Mucosa of descending colon (tissue), 3 donors: ENCODE measurements around the gene PAK4. TPM values are rescaled to one million over a fixed set of nuclear protein-coding genes. Genes with fewer than 3 reads are reported as not detected.
"Not testable (repeated sequence)": the region's sequence is repeated elsewhere in the genome, so short reads cannot be mapped to it uniquely, and the experiment has no call there.

Experiments used
- ATAC-seq: fragments of 200-7000 bp; cut with Tn5 transposase; one replicate; pipeline ENCODE4 v1.9.1; 2020; ENCODE audit warnings: mild to moderate bottlenecking, moderate library complexity
- DNase-seq, 3 donors: peaks; one replicate each; pipeline ENCODE4 v3.0.0-alpha.2; 2020
- H3K36me3 ChIP-seq: fragments of 200-600 bp; one replicate; pipeline ENCODE4 v1.8.0; 2021; ENCODE audit warnings: low read depth, mild to moderate bottlenecking
- H3K4me1 ChIP-seq: fragments of 200-600 bp; one replicate; pipeline ENCODE4 v1.8.0; 2021; ENCODE audit warnings: low read depth, mild to moderate bottlenecking
- H3K4me3 ChIP-seq: fragments of 200-600 bp; one replicate; pipeline ENCODE4 v1.8.0; 2021; ENCODE audit warnings: mild to moderate bottlenecking
- H3K9me3 ChIP-seq: fragments of 200-600 bp; one replicate; pipeline ENCODE4 v1.8.0; 2021; ENCODE audit warnings: mild to moderate bottlenecking
- intact Hi-C, 2 donors: fragments of 100-400 bp; cut with DNase I in 1 of 2; cut with micrococcal nuclease in 1 of 2; formaldehyde crosslinking; loops; one replicate each; pipeline versions ENCODE4 v1.11.0 to v1.11.1; 2022; cut with DNase I, micrococcal nuclease
- total RNA-seq, 3 donors: library from RNA; stranded (reverse); fragmentation: NEBNext Ultra II Directional in 2 of 3; extraction: Animal tissue kit (Norgen Biotek cat#: 25700) in 2 of 3; gene quantifications; one replicate each; pipeline versions ENCODE4 v1.2.1 to v1.2.4, GENCODE V29; 2021 to 2023
- TF ChIP-seq, protein P1 (sequence below): fragments of 200-600 bp; IDR thresholded peaks from one replicate; pipeline ENCODE4 v1.8.0; 2022; ENCODE audit warnings: antibody characterized with exemption, mild to moderate bottlenecking
- donor health status: DM: no; HTN: no; CAD: no; lungs with moderate emphysema.
- donor health status: DM: no; HTN: no; CAD: no.
- donor health status: DM: no; HTN: yes; CAD: no.

The PAK4 gene
- total RNA-seq, 3 donors from 2014 or later, result 54.4 to 116 (median 76.5) TPM

DNA sequence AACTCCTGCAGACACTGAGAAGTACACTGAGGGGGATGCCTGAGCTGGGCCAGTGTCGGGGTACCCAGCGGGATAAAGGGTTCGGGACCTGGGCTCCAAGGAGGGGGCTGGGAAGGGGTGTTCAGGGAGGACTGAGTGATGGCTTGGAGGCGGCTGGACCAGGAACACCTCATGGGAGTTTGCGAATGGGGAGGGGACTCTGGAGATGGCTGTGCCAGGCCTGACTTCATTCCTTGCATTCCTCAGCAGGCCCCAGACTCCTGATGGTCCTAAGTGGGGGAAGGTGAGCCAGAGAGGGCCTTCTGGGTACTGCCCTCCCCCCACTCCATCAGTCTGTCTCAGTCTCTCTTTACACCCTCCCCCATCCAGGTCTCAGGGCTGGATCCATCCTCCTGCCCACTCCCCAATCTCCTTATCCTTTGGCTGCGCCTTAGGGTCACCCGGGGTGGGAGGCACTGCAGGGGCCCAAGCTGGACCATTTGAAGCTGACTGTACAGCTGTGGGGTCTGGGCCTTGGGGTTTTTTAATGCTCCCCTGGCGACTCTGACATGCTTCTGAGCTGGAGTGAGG is 13.8 kb downstream of the PAK4 start:
- Histone ChIP-seq H3K9me3 (no peaks in the 10 kb centered on the region), H3K36me3 (no peaks in the 10 kb centered on the region), H3K4me1 (peaks cover 28% of the 10 kb centered on the region), H3K4me3 (no peak overlapping the region)
- TF ChIP-seq, protein P1, sequence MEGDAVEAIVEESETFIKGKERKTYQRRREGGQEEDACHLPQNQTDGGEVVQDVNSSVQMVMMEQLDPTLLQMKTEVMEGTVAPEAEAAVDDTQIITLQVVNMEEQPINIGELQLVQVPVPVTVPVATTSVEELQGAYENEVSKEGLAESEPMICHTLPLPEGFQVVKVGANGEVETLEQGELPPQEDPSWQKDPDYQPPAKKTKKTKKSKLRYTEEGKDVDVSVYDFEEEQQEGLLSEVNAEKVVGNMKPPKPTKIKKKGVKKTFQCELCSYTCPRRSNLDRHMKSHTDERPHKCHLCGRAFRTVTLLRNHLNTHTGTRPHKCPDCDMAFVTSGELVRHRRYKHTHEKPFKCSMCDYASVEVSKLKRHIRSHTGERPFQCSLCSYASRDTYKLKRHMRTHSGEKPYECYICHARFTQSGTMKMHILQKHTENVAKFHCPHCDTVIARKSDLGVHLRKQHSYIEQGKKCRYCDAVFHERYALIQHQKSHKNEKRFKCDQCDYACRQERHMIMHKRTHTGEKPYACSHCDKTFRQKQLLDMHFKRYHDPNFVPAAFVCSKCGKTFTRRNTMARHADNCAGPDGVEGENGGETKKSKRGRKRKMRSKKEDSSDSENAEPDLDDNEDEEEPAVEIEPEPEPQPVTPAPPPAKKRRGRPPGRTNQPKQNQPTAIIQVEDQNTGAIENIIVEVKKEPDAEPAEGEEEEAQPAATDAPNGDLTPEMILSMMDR, result no peak
- ATAC-seq, result no peak
- intact Hi-C loops, result no loop called here
- DNase-seq, result no peak

- TF ChIP-seq, protein P1, result no peak
- DNase-seq (no peak), ATAC-seq (no peak)
- intact Hi-C loops, result no loop called here
- peaks cover 34% of the 10 kb centered on the region for H3K4me1 ChIP-seq
- H3K9me3 ChIP-seq, result no peaks in the 10 kb centered on the region
- H3K4me3 ChIP-seq, result no peak overlapping the region
- no peaks in the 10 kb centered on the region for H3K36me3 ChIP-seq
Observed at GRCh38 chr19:39139971-39140453, 14.4 kb downstream of the PAK4 start.

- Histone ChIP-seq H3K9me3 (no peaks in the 10 kb centered on the region), H3K4me3 (no peak overlapping the region), H3K36me3 (no peaks in the 10 kb centered on the region), H3K4me1 (peaks cover 38% of the 10 kb centered on the region)
- intact Hi-C loops, result no loop called here
- no peak for ATAC-seq
- DNase-seq, result no peak
- TF ChIP-seq, protein P1, result no peak
Observed at GRCh38 chr19:39140594-39140993, 15.0 kb downstream of the PAK4 start.

GRCh38 chr19:39141929-39142328 is 16.3 kb downstream of the PAK4 start:
- H3K4me3 ChIP-seq, result no peak overlapping the region
- ATAC-seq, result no peak
- H3K36me3 ChIP-seq, result no peaks in the 10 kb centered on the region
- no peak for DNase-seq
- no peaks in the 10 kb centered on the region for H3K9me3 ChIP-seq
- H3K4me1 ChIP-seq, result peaks cover 36% of the 10 kb centered on the region
- TF ChIP-seq, protein P1, result no peak
- intact Hi-C loops, result no loop called here

GRCh38 chr19:39142630-39143029 is 17.0 kb downstream of the PAK4 start:
- ATAC-seq (no peak), DNase-seq (no peak)
- Histone ChIP-seq H3K4me3 (no peak overlapping the region), H3K9me3 (no peaks in the 10 kb centered on the region), H3K4me1 (peaks cover 34% of the 10 kb centered on the region), H3K36me3 (no peaks in the 10 kb centered on the region)
- TF ChIP-seq, protein P1, result no peak
- intact Hi-C loops, result no loop called here

DNA sequence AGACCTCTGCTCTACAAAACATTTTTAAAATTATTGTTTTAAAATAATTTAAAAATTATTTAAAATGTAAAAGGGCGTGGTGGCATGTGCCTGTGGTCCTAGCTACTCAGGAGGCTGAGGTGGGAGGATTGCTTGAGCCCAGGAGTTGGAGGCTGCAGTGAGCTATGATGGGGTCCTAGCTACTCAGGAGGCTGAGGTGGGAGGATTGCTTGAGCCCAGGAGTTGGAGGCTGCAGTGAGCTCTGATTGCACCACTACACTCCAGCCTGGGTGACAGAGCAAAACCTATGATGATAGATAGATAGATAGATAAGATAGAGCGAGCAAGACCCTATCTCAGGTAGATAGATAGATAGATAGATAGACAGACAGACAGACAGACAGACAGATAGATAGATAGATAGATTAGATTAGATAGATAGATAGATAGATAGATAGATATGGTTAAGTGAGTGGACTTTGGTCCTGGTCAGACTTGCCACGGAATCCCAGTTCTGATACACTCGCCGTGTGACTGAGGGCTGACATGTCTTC is 18.2 kb downstream of the PAK4 start:
- intact Hi-C loops, H3K4me3 ChIP-seq, DNase-seq, H3K9me3 ChIP-seq, H3K36me3 ChIP-seq: not testable (repeated sequence)
- ATAC-seq, result peak; percentile 35
- peaks cover 34% of the 10 kb centered on the region for H3K4me1 ChIP-seq
